Stimulated activated CD4-positive, alpha-beta T cell treated with anti-CD3 and anti-CD28 coated beads, Interleukin-12 subunit alpha, Interleukin-12 subunit beta, amount 100 ng/mL, for 4 hours (primary cell): ENCODE measurements around the gene MTHFD1.
"Not testable (repeated sequence)": the region's sequence is repeated elsewhere in the genome, so short reads cannot be mapped to it uniquely, and the experiment has no call there.

Experiments used
- DNase-seq: peaks from one replicate; pipeline ENCODE4 v3.0.0-alpha.2; 2020

Gene MTHFD1

DNA sequence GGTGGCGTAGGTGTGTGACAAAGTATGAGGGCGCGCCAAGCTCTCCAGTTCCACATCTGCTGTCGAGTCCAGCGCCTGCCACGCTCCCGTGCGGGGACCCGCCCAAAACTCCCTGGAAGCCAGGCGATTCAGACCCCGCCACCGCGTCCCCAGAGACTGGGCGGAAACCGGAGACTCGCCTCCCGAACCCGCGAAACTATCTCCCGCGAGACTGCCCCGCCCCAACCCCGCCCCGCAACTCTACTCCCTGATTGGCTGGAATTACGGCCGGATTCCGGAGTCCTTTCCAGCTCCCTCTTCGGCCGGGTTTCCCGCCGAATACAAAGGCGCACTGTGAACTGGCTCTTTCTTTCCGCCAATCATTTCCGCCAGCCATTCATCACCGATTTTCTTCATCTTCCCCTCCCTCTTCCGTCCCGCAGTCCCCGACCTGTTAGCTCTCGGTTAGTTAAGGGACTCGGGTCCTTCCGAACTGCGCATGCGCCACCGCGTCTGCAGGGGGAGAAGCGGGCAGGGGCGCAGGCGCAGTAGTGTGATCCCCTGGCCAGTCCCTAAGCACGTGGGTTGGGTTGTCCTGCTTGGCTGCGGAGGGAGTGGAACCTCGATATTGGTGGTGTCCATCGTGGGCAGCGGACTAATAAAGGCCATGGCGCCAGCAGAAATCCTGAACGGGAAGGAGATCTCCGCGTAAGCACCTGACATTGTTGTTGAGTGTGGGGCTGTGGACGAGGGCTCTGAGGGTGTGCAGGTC is at the start of gene MTHFD1:
Gene MTHFD1, plus strand, starts transcription at position 572 of the 751 bp plus-strand sequence. Its CDS starts 75 bp downstream, at position 647.
- DNase-seq, result peak; percentile 98

DNA sequence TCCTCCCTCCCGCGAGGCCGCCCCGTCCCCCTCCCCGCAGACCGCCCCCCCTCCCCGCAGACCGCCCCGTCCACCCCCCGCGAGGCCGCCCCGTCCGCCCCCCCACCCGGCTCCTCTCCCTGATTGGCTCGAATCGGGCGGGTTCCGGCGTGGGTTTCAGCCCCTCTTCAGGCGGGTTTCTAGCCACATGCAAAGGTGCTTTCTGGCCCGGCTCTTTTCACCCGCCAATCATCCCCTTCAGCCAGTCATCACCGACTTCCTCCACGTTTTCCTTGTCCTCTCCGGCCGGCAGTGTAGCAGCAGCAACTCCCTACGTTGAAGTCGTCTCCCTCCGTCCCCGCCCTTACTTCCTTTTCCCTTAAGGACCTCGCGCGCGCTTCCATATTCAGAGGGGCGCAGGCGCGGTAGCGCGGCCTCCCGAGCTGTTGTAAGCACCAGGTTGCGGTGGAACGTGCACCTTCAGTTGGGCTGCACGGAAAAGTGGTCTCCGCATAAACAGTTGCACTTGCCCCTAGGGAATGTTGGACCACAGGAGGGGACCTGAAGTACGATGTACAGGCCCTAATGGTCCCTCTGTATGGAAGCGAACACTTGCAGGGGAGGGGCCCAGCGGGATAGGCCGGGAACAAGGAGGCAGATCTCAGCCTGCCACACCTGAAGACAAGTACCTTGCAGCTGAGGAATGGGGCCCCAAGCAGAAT is 49.4 kb upstream of the MTHFD1 start:
- DNase-seq, result peak; percentile 89

DNA sequence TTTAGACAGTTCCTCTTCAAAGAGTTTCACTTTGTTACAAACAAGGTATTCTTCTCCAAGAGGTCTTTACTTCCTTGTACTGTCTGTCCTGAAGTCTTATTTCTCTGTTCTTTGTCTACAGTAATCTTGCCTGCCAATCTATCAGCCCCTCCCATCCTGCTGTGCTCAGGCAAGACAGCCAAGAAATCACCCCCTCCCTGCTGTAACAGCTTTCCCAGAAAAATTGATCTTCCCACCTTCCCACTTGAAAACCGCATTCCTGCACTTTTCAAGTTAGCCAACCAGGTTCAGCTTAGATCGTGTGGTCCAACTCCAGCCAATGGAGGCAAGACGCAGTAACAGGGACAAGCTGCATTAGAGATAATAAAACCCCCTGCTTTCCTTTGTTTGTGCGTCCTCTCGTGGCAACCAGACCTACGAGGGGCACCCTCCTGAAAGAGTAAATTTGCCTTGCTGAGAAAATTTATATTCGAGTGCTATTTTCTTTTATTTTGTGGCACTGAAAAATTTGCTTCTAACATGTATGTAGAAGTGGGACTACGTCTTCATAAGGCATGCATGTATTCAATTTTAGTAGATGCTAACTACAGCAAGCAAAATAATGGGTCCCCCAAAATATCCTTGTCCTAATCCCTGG is 47.5 kb upstream of the MTHFD1 start:
- no peak for DNase-seq

DNA sequence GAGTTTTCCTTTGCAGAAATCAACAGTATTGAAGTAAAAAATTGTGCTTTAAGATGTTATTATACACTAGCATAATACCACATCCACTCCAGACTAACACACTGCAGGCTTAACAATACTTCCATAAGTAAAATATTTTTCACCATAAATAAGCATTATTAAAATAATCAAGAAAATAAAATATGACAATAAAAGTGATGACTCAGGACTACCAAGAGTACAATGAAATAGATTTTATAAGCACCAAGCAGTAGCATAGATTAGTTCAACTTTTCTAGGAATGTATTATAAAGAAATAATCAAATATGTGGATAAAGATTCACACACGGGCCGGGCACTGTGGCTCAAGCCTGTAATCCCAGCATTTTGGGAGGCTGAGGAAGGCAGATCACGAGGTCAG is 40.4 kb upstream of the MTHFD1 start:
- no peak for DNase-seq

DNA sequence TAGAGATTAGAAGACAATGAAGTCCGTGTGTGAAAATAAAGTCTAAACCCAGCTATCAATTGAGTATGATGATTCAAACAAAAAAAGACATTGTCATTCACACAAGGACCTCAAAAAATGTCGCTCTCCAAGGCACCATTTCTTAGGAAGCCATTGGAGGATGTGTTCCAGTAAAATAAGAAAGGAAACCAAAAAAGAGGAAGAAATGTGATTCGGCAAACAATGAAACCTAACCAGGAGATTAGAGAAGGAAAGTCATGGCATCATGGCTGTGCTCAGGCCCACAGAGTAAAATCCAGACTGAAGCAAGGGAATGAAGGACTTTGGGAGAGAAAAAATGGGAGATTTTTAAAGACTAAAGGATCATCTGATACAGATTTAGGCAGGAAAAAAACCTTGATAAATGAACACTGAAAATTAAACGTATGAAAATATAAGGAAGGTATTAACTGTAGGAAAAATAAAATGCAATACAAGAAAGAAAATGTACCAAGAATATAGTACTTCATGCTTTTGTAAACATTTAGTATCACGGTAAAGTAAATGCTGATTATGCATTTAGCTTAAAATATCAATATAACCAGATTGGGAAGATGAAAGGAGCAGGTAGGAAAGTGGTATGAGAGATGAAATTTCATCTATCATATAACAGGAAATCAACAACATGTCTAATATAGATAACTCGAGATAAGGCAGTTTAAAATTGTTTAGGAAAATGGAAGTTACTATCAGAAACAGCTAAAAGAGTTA is 38.2 kb upstream of the MTHFD1 start:
- DNase-seq, result no peak

DNA sequence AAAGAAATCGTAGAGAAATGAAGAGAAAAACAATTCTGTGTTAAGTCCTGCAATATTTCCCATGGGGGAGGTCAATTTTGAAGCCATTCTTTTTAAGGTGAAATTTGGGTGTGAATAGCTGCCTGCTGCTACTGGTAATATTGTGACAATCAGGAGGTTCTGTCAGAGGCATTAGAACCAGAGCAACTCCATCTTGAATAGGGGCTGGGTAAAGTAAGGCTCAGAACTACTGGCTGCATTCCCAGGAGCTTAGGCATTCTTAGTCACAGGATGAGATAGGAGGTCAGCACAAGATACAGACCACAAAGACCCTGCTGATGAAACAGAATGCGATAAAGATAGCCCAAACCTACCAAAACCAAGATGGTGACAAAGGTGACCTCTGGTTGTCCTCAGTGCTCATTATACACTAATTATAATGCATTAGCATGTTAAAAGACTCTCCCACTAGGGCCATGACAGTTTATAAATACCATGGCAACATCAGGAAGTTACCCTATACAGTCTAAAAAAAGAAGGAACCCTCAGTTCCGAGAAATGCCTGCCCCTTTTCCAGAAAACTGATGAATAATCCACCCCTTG is 24.8 kb upstream of the MTHFD1 start:
- no peak for DNase-seq

DNA sequence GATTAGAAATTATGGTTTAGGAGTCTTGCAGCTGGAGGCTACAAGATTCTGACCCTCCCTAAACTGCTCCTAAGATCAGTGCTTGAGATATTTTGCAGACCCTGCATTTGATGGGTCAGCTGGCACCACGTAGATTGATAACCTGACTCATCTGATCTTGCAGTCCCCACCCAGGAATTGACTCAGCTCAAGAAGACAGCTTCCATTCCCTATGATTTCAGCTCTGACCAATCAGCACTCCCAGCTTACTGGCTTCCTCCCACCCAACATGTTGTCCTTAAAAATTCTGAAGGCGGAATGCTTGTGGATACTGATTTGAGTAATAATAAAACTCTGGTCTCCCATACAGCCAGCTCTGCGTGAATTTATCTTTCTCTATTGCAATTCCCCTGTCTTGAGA is 23.2 kb upstream of the MTHFD1 start:
- DNase-seq, result no peak

DNA sequence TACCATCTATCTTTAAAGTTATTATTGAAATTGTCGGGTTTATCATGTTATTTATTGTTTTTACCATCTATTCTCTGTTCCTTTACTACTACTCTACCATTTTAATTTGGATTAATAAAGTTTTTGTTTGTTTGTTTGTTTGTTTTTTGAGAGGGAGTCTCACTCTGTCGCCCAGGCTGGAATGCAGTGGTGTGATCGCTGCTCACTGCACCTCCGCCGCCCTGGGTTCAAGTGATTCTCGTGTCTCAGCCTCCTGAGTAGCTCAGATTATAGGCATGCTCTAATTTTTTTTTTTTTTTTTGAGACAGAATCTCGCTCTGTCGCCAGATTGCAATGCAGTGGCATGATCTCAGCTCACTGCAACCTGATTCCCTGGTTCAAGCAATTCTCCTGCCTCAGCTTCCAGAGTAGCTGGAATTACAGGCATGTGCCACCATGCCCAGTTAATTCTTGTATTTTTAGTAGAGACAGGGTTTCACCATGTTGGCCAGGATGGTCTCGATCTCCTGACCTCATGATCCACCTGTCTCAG is 22.7 kb upstream of the MTHFD1 start:
- not testable (repeated sequence) for DNase-seq

DNA sequence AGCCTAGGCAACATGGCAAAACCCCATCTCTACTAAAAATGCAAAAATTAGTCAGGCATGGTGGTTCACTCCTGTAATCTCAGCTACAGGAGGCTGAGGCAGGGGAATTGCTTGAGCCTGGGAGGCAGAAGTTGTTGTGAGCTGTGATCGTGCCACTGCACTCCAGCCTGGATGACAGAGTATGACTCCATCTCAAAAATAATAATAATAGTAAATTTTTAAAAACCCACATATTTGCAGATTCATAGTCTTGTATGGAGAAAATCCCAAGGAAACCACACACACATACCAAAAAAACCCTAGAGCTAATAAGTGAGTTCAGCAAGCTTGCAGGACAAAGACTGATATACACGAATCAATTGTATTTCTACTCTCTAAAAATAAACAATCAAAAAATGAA is 19.0 kb upstream of the MTHFD1 start:
- DNase-seq, result no peak

DNA sequence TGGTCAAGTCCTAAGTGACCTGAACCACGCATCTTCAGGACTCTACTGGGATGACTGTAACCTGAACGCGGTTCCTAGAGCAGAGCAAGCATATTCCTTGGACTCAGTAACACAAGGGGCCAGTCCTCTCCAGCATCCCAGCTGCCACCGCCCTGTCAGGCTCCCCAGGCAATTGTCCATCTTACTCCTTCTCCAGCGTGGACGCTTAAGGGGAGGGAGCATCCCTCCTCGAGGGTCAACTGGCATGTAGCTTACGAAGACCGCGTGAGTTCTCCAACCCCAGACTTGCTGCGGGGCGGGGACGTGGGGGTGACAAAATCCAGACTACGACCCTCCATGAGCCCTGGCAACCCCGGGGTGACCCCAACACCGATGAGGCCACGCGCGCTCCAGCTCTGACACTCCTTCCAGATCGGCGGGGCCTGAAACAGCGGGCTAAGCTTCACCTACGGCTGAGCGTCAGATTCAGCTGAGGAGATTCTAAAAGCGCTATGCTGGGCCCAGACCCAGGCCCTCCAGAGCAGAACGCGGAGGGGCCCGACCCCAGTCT is 846 bp upstream of the MTHFD1 start:
- DNase-seq, result no peak

DNA sequence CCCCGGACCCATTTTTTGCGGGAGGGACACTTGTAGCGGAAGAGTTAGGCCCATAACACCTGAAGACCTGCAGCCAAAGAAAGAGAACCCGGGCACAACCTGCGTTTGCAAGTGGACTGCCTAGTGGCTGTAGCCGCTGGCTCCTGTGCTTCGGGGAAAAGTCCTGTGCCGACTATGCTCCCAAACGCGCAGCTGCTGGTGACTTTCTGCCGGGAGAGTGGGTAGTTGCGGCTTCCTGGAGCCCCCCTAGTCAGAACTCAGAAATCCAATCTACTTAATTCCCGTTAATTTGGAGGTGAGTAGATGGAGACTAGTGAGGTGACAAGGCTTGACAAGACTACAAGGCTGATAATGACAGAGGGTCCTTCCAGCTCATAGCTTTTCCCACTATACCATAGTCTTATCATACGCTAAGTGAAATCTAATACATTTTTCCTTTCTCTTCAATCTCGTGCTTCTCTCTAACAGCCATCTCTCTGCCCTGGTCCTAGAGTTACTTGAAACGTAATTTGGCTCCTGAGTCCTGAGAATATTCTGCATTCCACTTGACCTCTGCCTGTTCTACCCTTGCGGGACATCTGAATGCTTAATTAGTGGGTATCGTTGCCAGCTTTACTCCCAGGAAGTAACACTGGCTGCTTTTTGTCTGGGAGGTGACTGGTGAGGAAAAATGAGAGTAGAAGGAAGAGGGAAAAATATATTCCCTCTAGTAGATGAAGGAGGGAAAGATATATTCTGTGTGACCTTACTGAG is 556 bp downstream of the MTHFD1 start:
- DNase-seq, result no peak

DNA sequence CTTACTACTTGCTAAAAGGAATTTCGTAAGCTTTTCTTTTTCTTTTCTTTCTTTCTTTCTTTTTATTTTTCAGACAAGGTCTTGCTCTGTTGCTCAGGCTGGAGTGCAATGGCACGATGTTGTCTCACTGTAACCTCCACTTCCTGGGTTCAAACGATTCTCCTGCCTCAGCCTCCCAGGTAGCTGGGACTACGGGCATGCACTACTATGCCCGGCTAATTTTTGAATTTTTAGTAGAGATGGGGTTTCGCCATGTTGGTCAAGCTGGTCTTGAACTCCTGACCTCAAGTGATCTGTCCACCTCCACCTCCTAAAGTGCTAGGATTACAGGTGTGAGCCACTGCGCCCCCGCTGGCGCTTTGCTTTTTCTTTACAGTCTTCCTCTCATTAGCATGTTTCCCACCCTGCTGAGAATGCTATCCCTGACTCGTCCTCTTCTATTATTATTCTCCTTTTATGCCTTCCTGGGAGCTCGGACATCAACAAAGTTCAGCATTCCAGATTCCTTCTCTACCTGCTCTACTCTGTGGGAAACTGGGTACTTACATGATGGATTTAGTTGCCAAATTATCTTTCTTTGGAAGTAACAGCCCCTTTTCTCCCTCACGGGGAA is 3.1 kb downstream of the MTHFD1 start:
- no peak for DNase-seq

DNA sequence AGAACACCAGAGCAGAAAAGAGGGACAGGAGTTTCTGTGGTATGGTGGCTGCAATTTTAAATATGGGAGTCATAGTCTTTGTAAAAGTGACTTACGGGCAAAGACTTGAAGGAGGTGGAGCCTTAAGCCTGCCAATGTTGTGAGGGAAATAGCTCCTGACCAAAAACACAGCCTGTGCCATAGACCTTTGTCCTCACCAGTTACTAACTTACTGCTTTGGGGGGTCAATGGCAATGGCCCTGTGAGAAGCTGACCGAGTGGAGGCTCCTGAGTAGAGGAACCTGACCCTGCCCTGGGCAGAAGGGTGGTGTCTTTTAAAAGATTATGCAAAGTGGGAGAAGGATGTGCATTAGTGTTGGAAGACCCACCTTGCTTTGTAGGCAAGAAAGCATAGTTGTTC is 3.8 kb downstream of the MTHFD1 start:
- DNase-seq, result no peak

DNA sequence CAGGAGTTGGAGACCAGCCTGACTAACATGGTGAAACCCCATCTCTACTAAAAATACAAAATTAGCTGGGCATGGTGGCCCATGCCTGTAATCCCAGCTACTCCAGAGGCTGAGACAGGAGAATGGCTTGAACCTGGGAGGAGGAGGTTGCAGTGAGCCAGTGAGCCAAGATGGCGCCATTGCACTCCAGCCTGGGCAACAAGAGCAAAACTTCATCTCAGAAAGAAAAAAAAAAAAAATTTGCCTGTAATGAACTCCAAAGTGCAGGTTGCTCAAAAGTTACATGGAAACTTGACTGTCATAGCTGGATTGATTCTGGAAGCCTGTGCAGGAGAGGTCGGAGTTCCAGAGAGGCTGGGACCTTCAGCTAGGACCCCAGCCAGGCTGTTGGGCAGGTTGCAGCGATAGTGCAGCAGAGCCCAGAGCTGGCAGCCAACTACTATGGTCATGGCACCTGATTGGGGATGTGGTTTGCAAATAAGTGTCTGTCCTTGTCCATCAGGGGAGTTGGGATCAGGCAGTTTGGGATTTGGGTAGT is 5.1 kb downstream of the MTHFD1 start:
- DNase-seq, result not testable (repeated sequence)

DNA sequence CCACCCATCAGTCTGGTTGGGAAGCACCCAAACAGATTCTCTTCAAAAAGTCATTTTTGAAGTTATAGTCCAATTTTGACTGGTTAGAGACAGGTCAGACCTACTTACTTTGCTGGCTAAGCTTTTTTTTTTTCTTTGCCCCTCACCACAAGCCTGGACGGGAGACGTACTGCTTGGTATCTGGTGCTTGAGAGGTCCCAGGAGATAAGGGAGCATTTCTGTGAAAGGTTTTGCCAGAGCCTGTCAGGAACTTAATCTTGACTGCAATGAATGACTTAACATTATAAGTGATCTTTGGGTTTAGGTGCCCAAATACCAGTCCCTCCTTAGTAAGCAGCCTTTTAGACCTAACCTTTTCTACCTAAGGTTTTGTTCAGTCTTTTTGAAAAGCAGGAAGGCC is 6.3 kb downstream of the MTHFD1 start:
- no peak for DNase-seq

DNA sequence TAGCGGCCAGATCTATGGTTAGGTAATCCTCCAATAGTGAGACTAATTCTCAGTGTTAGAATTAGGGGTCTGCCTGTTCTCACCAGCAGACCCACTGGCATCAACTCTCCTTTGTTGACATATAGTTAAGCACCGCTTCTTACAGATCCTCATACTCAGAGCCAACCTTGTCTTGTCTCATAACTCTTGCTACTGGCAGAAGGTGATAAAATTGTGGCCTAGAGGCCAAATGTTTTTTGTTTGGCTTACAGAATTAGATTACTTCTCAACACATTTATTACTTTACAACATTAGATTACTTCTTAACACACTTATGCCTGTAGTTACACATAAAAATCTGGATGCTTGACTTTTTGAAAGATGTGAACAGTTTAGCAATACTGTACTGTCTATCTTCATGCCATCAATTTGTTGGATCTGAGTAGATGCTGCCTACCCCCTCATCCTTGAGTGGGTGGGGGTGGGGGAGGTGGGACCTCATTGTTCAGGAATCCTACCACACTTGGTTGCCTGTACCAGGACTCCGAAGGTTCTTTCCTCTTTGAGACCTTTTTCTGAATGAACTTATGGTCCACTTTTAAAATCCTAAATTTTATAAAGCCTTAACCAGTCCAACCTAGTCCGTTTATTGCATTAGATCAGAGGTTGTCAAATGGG is 7.0 kb downstream of the MTHFD1 start:
- no peak for DNase-seq

DNA sequence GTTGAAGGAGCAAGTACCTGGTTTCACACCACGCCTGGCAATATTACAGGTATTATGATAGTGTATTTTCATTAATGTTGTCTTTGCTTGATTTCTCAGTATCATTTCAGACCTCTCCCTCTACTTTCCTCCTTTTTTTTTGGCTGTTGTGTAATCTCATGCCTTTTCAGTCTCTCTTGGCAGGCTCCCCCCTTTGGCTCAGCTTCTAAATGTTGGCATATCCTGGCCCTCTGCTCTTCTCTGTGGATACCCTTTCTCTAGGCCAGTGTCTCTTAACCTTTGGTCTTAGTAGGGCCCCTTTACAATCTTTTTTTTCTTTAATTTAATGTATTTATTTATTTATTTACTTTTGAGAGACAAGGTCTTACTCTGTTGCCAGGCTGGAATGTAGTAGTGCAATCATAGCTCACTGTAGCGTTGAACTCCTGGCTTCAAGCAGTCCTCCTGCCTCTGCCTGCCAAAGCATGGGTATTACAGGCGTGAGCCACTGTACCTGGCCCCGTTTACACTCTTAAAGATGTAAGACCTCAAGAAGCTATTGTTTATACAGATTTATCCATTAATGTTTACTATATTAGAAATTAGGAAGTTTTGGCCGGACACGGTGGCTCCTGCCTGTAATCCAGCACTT is 12.8 kb downstream of the MTHFD1 start:
- DNase-seq, result no peak

DNA sequence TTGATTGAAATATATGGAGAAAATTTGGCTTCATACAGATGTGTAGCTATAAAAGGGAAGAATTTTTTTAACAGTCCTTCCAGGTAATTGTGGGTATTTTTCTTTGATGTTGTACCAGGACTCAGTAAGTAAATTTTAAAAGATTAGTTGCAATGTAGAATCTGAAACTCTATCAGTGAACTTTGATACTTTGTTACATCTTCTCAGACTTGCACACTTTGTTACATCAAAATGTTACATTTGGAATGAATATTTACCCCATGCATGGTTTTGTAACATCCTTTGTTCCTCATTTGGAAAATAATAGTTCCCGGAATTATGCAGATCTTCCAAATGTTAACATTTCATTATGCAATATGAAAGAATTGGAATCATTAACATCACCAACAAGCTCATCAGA is 13.8 kb downstream of the MTHFD1 start:
- no peak for DNase-seq

DNA sequence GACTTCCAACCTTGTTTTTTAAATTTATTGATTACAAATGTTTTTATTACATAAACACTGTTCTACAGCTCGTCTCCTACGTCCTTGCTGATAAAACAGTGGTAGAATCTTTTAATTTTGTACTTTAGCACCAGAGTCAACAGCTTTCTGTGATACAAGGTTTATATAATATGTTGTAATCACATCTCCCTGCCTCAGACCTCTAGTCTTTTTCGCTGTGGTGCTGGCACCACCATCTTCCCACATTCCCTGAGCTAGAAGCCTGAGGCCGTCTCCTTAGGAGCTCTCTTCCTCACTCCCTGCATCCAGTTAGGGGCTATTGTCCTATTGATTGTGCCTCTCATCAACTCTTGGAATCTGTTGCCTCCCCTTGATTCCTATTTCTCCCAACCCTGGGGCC is 17.1 kb downstream of the MTHFD1 start:
- no peak for DNase-seq

DNA sequence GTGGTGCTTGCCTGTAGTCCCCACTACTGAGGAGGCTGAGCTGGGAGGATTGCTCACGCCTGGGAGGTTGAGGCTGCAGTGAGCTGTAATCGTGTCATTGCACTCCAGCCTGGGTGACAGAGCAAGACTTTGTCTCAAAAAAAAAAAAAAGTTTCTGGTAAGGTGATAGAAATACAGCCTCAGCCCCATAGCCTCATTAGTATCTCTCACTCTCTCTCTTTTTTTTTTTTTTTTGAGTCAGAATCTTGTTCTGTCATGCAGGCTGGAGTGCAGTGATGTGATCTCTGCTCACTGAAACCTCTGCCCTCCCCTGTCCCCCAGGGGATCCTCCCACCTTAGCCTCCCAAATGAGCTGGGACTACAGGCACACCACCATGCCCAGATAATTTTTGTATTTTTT is 19.2 kb downstream of the MTHFD1 start:
- no peak for DNase-seq
